HepG2 (cell line): ENCODE results near the gene C2CD3. TPM values are rescaled to one million over a fixed set of nuclear protein-coding genes. Genes with fewer than 3 reads are reported as not detected.
A peak's percentile ranks its signal among the peaks of the same experiment; 100 is the strongest.

Experiments used
- CENPT ChIP-seq: sonication (generic); formaldehyde crosslinking; IDR thresholded peaks from 2 replicates; pipeline ENCODE4 v1.8.0; 2022; ENCODE audit warnings: low read depth, mild to moderate bottlenecking, moderate library complexity, missing genetic modification reagents
- FLYWCH1 ChIP-seq: sonication (generic); formaldehyde crosslinking; IDR thresholded peaks from 2 replicates; pipeline ENCODE4 v1.8.1; 2023; ENCODE audit warnings: mild to moderate bottlenecking, missing genetic modification reagents
- HNRNPH1 ChIP-seq: fragments of 200-400 bp; formaldehyde crosslinking; optimal IDR thresholded peaks from 2 replicates; pipeline ENCODE3; 2017; ENCODE audit warnings: mild to moderate bottlenecking, low read depth, low read length
- HOXA9 ChIP-seq: sonication (generic); formaldehyde crosslinking; IDR thresholded peaks from 2 replicates; pipeline ENCODE4 v1.8.1; 2022; ENCODE audit warnings: missing genetic modification reagents, mild to moderate bottlenecking, moderate library complexity, borderline replicate concordance
- IKZF5 ChIP-seq: IDR thresholded peaks from 2 replicates; pipeline ENCODE4 v1.6.1; 2018; ENCODE audit warnings: missing genetic modification reagents, mild to moderate bottlenecking, missing compliant biosample characterization
- KLF12 ChIP-seq: sonication (generic); formaldehyde crosslinking; IDR thresholded peaks from 2 replicates; pipeline ENCODE4 v1.4.0; 2020; ENCODE audit warnings: missing genetic modification reagents, borderline replicate concordance
- MIER3 ChIP-seq: IDR thresholded peaks from 2 replicates; pipeline ENCODE4 v1.6.1; 2016; ENCODE audit warnings: missing compliant biosample characterization, borderline replicate concordance
- NPAS2 ChIP-seq: sonication (generic); formaldehyde crosslinking; IDR thresholded peaks from 2 replicates; pipeline ENCODE4 v1.8.0; 2022; ENCODE audit warnings: mild to moderate bottlenecking, missing genetic modification reagents, borderline replicate concordance
- NR2C2 ChIP-seq: sonication (generic); formaldehyde crosslinking; IDR thresholded peaks from 2 replicates; pipeline ENCODE4 v1.4.0; 2020; ENCODE audit warnings: missing genetic modification reagents, mild to moderate bottlenecking, moderate library complexity, borderline replicate concordance
- POLR2G ChIP-seq: fragments of 200-400 bp; formaldehyde crosslinking; IDR thresholded peaks from 2 replicates; pipeline ENCODE4 v1.6.1; 2018; ENCODE audit warnings: mild to moderate bottlenecking, low read depth, low read length, moderate library complexity
- SIN3A ChIP-seq: IDR thresholded peaks from 2 replicates; pipeline ENCODE4 v1.6.1; 2011; ENCODE audit warnings: low read depth, mild to moderate bottlenecking, control low read depth, low read length, borderline replicate concordance
- YEATS2 ChIP-seq: sonication (generic); formaldehyde crosslinking; IDR thresholded peaks from 2 replicates; pipeline ENCODE4 v1.4.0; 2020; ENCODE audit warnings: missing genetic modification reagents, borderline replicate concordance
- ZBTB39 ChIP-seq: sonication (generic); formaldehyde crosslinking; IDR thresholded peaks from 2 replicates; pipeline ENCODE4 v1.5.0; 2020; ENCODE audit warnings: missing genetic modification reagents
- ZNF263 ChIP-seq: sonication (generic); formaldehyde crosslinking; IDR thresholded peaks from 2 replicates; pipeline ENCODE4 v1.4.0; 2020; ENCODE audit warnings: missing genetic modification reagents
- ZNF383 ChIP-seq: sonication (generic); formaldehyde crosslinking; IDR thresholded peaks from 2 replicates; pipeline ENCODE4 v1.4.0; 2020; ENCODE audit warnings: missing genetic modification reagents, mild to moderate bottlenecking, borderline replicate concordance
- ZNF501 ChIP-seq: sonication (generic); formaldehyde crosslinking; IDR thresholded peaks from 2 replicates; pipeline ENCODE4 v1.5.1; 2020; ENCODE audit warnings: mild to moderate bottlenecking, moderate library complexity, missing genetic modification reagents
- ZNF550 ChIP-seq: sonication (generic); formaldehyde crosslinking; IDR thresholded peaks from 2 replicates; pipeline ENCODE4 v1.4.0; 2020; ENCODE audit warnings: mild to moderate bottlenecking, missing genetic modification reagents, borderline replicate concordance
- ZNF703 ChIP-seq: sonication (generic); formaldehyde crosslinking; IDR thresholded peaks from 2 replicates; pipeline ENCODE4 v1.5.1; 2020; ENCODE audit warnings: missing genetic modification reagents, mild to moderate bottlenecking, moderate library complexity, borderline replicate concordance
- ZSCAN9 ChIP-seq: IDR thresholded peaks from 2 replicates; pipeline ENCODE4 v1.6.1; 2016; ENCODE audit warnings: borderline replicate concordance
- polyA plus RNA-seq, 8 experiments: library from polyadenylated mRNA; depleted of rRNA in 3 of 8; stranded (reverse) in 7 of 8; unstranded in 1 of 8; fragments of >200 nt; fragmentation: Illumina TruSeq in 4 of 8; extraction: Trizol in 4 of 8; gene quantifications; 2 replicates each; pipeline versions ENCODE4 v1.2.1 to v1.2.3, GENCODE V29; 2011 to 2016; ENCODE audit warnings: low read depth in 4 of 8, missing spikeins in 1 of 8, mixed read lengths in 1 of 8; ENCODE audit not compliant: insufficient read depth in 1 of 8
- total RNA-seq, 5 experiments: library from RNA; depleted of rRNA; stranded (reverse); fragments of >200 nt; fragmentation: Illumina TruSeq; extraction: Trizol; gene quantifications; 2 replicates each; pipeline ENCODE4 v1.2.3, GENCODE V29; 2016; ENCODE audit warnings: low read depth in 1 of 5
- TF ChIP-seq, protein P1 (sequence below): IDR thresholded peaks from 2 replicates; pipeline ENCODE4 v1.6.1; 2016; ENCODE audit warnings: control low read depth

The C2CD3 gene
- total and polyA plus RNA-seq, 2 of the 13 experiments (the other 11 are each of a cell fraction or from before 2014, with no cell fraction given): 5.5 to 6.4 TPM

- TF ChIP-seq HNRNPH1 (no peak), YEATS2 (peak; percentile 51; the same call in 1 of the 2 replicates), ZNF383 (no peak), ZSCAN9 (CRISPR knock-in tag) (no peak), ZBTB39 (CRISPR knock-in tag) (no peak), ZNF550 (no peak), NPAS2 (CRISPR knock-in tag) (no peak), SIN3A (no peak), ZNF263 (CRISPR knock-in tag) (no peak), POLR2G (peak; percentile 64; the same call in 1 of the 2 replicates), HOXA9 (CRISPR knock-in tag) (no peak), KLF12 (CRISPR knock-in tag) (no peak), IKZF5 (CRISPR knock-in tag) (peak; percentile 66), CENPT (no peak), ZNF501 (CRISPR knock-in tag) (peak; percentile 75; the same call in 1 of the 2 replicates), ZNF703 (CRISPR knock-in tag) (no peak), FLYWCH1 (CRISPR knock-in tag) (no peak), NR2C2 (0 out of 2 replicates have a peak, but pooled peaks have one; percentile 11), MIER3 (peak; percentile 54; the same call in 1 of the 2 replicates)
- TF ChIP-seq, protein P1, sequence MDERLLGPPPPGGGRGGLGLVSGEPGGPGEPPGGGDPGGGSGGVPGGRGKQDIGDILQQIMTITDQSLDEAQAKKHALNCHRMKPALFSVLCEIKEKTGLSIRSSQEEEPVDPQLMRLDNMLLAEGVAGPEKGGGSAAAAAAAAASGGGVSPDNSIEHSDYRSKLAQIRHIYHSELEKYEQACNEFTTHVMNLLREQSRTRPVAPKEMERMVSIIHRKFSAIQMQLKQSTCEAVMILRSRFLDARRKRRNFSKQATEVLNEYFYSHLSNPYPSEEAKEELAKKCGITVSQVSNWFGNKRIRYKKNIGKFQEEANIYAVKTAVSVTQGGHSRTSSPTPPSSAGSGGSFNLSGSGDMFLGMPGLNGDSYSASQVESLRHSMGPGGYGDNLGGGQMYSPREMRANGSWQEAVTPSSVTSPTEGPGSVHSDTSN (CRISPR knock-in tag): no peak
Measured at GRCh38 chr11:74018331-74019005, 152.3 kb downstream of the C2CD3 start (continued).
